GM23338 (cell line): ENCODE results near the gene MYO9A. TPM values are rescaled to one million over a fixed set of nuclear protein-coding genes. Genes with fewer than 3 reads are reported as not detected.

Experiments used
- ATAC-seq: fragments of 200-7000 bp; cut with Tn5 transposase; 3 replicates; pipeline ENCODE4 v1.9.1; 2020
- DNase-seq: peaks from one replicate; pipeline ENCODE4 v3.0.0-alpha.2; 2015; ENCODE audit warnings: low spot score
- H2AFZ ChIP-seq: fragments of 200-600 bp; sonication (generic); 2 replicates; pipeline ENCODE4 v1.8.0; 2016; ENCODE audit warnings: antibody characterized with exemption, mild to moderate bottlenecking, moderate library complexity
- H3F3A ChIP-seq: fragments of 200-600 bp; sonication (generic); replicated peaks from 2 replicates; pipeline ENCODE4 v1.8.0; 2017; ENCODE audit warnings: antibody characterized with exemption, mixed run types, low read depth
- H3K27ac ChIP-seq: fragments of 200-600 bp; sonication (generic); 2 replicates; pipeline ENCODE4 v1.6.1; 2016; ENCODE audit warnings: low read depth
- H3K27me3 ChIP-seq: fragments of 200-600 bp; sonication (generic); 2 replicates; pipeline ENCODE4 v1.8.0; 2016; ENCODE audit warnings: mild to moderate bottlenecking, mixed run types, moderate library complexity; ENCODE audit not compliant: insufficient read depth
- H3K36me3 ChIP-seq: fragments of 200-600 bp; sonication (generic); 2 replicates; pipeline ENCODE4 v1.8.0; 2016; ENCODE audit warnings: mild to moderate bottlenecking; ENCODE audit not compliant: insufficient read depth
- H3K4me1 ChIP-seq: fragments of 200-600 bp; sonication (generic); 2 replicates; pipeline ENCODE4 v1.8.0; 2016; ENCODE audit warnings: mild to moderate bottlenecking, moderate library complexity; ENCODE audit not compliant: insufficient read depth
- H3K4me2 ChIP-seq: fragments of 200-600 bp; sonication (generic); 2 replicates; pipeline ENCODE4 v1.7.1; 2017; ENCODE audit warnings: mixed run types
- H3K4me3 ChIP-seq: fragments of 200-600 bp; sonication (generic); 2 replicates; pipeline ENCODE4 v1.6.1; 2016; ENCODE audit warnings: mixed run types
- H3K79me2 ChIP-seq: fragments of 200-600 bp; sonication (generic); replicated peaks from 2 replicates; pipeline ENCODE4 v1.8.0; 2017; ENCODE audit warnings: mild to moderate bottlenecking; ENCODE audit not compliant: insufficient read depth
- H3K9me2 ChIP-seq: fragments of 200-600 bp; sonication (generic); 2 replicates; pipeline ENCODE4 v1.8.0; 2017; ENCODE audit not compliant: insufficient read depth
- H4K20me1 ChIP-seq: fragments of 200-600 bp; sonication (generic); replicated peaks from 2 replicates; pipeline ENCODE4 v1.8.0; 2017; ENCODE audit warnings: mild to moderate bottlenecking; ENCODE audit not compliant: insufficient read depth
- H3K27ac Mint-ChIP-seq: 2 replicates; pipeline ENCODE4 v1.8.0; 2020; ENCODE audit warnings: inconsistent platforms, mild to moderate bottlenecking, moderate library complexity, mixed read lengths
- H3K27me3 Mint-ChIP-seq: 3 replicates; pipeline ENCODE4 v1.8.0; 2022; ENCODE audit warnings: low read depth, mild to moderate bottlenecking, moderate library complexity, mixed read lengths, inconsistent platforms; ENCODE audit not compliant: insufficient read depth, poor library complexity
- H3K36me3 Mint-ChIP-seq: 3 replicates; pipeline ENCODE4 v1.8.0; 2021; ENCODE audit warnings: low read depth, mild to moderate bottlenecking, inconsistent platforms, moderate library complexity, mixed read lengths
- H3K4me1 Mint-ChIP-seq: 3 replicates; pipeline ENCODE4 v1.8.0; 2020; ENCODE audit warnings: mild to moderate bottlenecking, inconsistent platforms, mixed read lengths
- H3K4me3 Mint-ChIP-seq: 3 replicates; pipeline ENCODE4 v1.8.0; 2021; ENCODE audit warnings: moderate library complexity, mild to moderate bottlenecking, inconsistent platforms, mixed read lengths
- H3K9me3 Mint-ChIP-seq: 3 replicates; pipeline ENCODE4 v1.8.0; 2020; ENCODE audit warnings: moderate library complexity, mild to moderate bottlenecking, inconsistent platforms, mixed read lengths
- CREB1 ChIP-seq: fragments of 250-450 bp; sonication (Bioruptor Pico); IDR thresholded peaks from 2 replicates; pipeline ENCODE4 v1.5.0; 2020; ENCODE audit warnings: low read depth, mild to moderate bottlenecking, moderate library complexity
- CTCF ChIP-seq, 2 experiments: fragments of 200-600 bp in 1 of 2; sonication (generic) in 1 of 2; conservative IDR thresholded peaks; 2 replicates each; pipeline versions ENCODE4 v1.5.1 to v1.6.1; 2016 to 2017; ENCODE audit warnings: antibody characterized with exemption in 2 of 2, low read depth in 2 of 2, mild to moderate bottlenecking in 2 of 2, moderate library complexity in 1 of 2
- ETS1 ChIP-seq: IDR thresholded peaks from 2 replicates; pipeline ENCODE4 v1.6.1; 2016; ENCODE audit warnings: antibody characterized with exemption
- EZH2 ChIP-seq: fragments of 200-600 bp; sonication (generic); IDR thresholded peaks from one replicate; pipeline ENCODE4 v1.8.0; 2017; ENCODE audit warnings: antibody characterized with exemption, mild to moderate bottlenecking, low read depth; ENCODE audit not compliant: unreplicated experiment
- EZH2phosphoT487 ChIP-seq: fragments of 200-600 bp; sonication (generic); IDR thresholded peaks from one replicate; pipeline ENCODE4 v1.8.1; 2018; ENCODE audit warnings: antibody characterized with exemption; ENCODE audit not compliant: unreplicated experiment
- JUNB ChIP-seq: IDR thresholded peaks from one replicate; pipeline ENCODE4 v1.6.1; 2016; ENCODE audit warnings: antibody characterized with exemption; ENCODE audit not compliant: unreplicated experiment
- NANOG ChIP-seq: IDR thresholded peaks from 2 replicates; pipeline ENCODE4 v1.6.1; 2016; ENCODE audit warnings: antibody characterized with exemption, borderline replicate concordance
- POLR2AphosphoS5 ChIP-seq: IDR thresholded peaks from 2 replicates; pipeline ENCODE4 v1.6.1; 2016; ENCODE audit warnings: antibody characterized with exemption, low read depth
- REST ChIP-seq: IDR thresholded peaks from one replicate; pipeline ENCODE4 v1.6.1; 2018; ENCODE audit warnings: antibody characterized with exemption; ENCODE audit not compliant: unreplicated experiment
- STAT1 ChIP-seq: IDR thresholded peaks from one replicate; pipeline ENCODE4 v1.6.1; 2016; ENCODE audit warnings: antibody characterized with exemption; ENCODE audit not compliant: unreplicated experiment
- ZNF114 ChIP-seq: fragments of 250-450 bp; sonication (Bioruptor Pico); IDR thresholded peaks from 2 replicates; pipeline ENCODE4 v1.5.0; 2020; ENCODE audit warnings: mild to moderate bottlenecking, moderate library complexity
- ZNF331 ChIP-seq: fragments of 250-450 bp; sonication (Bioruptor Pico); IDR thresholded peaks from 2 replicates; pipeline ENCODE4 v1.5.0; 2020; ENCODE audit warnings: low read depth, mild to moderate bottlenecking, moderate library complexity
- ZNF462 ChIP-seq: fragments of 250-450 bp; sonication (Bioruptor Pico); IDR thresholded peaks from 2 replicates; pipeline ENCODE4 v1.5.0; 2020; ENCODE audit warnings: mild to moderate bottlenecking, moderate library complexity
- polyA plus RNA-seq: library from polyadenylated mRNA; unstranded; fragments of >200 nt; fragmentation: Nextera tagmentation; extraction: Ambion mirVana; gene quantifications from 2 replicates; pipeline ENCODE4 v1.2.1, GENCODE V29; 2016
- total RNA-seq: library from RNA; depleted of rRNA; stranded (reverse); fragments of >200 nt; shearing (Covaris generic); gene quantifications from 2 replicates; pipeline ENCODE4 v1.2.3, GENCODE V29; 2014

The MYO9A gene
- total and polyA plus RNA-seq, 2 experiments from 2014 or later, result 11.6 to 32.8 TPM

GRCh38 chr15:72160696-72161245, 42.8 kb upstream of the MYO9A start:
- H3K4me2 ChIP-seq, result no peak overlapping the region
- TF ChIP-seq ETS1 (no peak), STAT1 (no peak), NANOG (no peak), ZNF331 (no peak), CTCF (conservative IDR thresholded peaks at IDR 0.05; ENCODE audit: low read depth in 2 of 2) (no peak), JUNB (no peak), ZNF114 (CRISPR knock-in tag) (no peak), EZH2 (no peak), ZNF462 (no peak), REST (no peak), POLR2AphosphoS5 (no peak), EZH2phosphoT487 (no peak), CREB1 (no peak)
- H3K79me2 ChIP-seq, result no peaks in the 10 kb centered on the region
- Mint-ChIP-seq H3K4me1 (peaks cover 6% of the 10 kb centered on the region), H3K27ac (no peak overlapping the region), H3K36me3 (no peaks in the 10 kb centered on the region), H3K4me3 (no peak overlapping the region), H3K9me3 (no peaks in the 10 kb centered on the region), H3K27me3 (peaks cover 2% of the 10 kb centered on the region)
- no peak overlapping the region for H2AFZ ChIP-seq
- no peaks in the 10 kb centered on the region for H3K36me3 ChIP-seq
- H3K4me3 ChIP-seq, result no peak overlapping the region
- no peak overlapping the region for H3K27ac ChIP-seq
- ATAC-seq (no peak), DNase-seq (no peak)
- no peaks in the 10 kb centered on the region for H3K9me2 ChIP-seq
- no peaks in the 10 kb centered on the region; the same call in 1 of the 2 replicates for H3K4me1 ChIP-seq
- H3F3A ChIP-seq, result no peaks in the 10 kb centered on the region
- no peaks in the 10 kb centered on the region for H3K27me3 ChIP-seq
- no peaks in the 10 kb centered on the region for H4K20me1 ChIP-seq
